AG04450 (cell line): ENCODE data around the gene OR51B5. TPM values are rescaled to one million over a fixed set of nuclear protein-coding genes. Genes with fewer than 3 reads are reported as not detected.

Experiments
- CTCF ChIA-PET: fragments of 300-600, 350-600 bp; formaldehyde crosslinking; extraction: SDS; loops from one replicate; lab custom pipeline; 2022; ENCODE audit warnings: antibody characterized with exemption, inconsistent platforms; lab: Charles Lee
- POLR2A ChIA-PET: fragments of 350-600 bp; formaldehyde crosslinking; extraction: SDS; loops from one replicate; lab custom pipeline; 2021; ENCODE audit warnings: antibody characterized with exemption, inconsistent platforms; lab: Yijun Ruan, JAX
- DNase-seq: peaks from one replicate; pipeline ENCODE4 v3.0.0-alpha.2; 2011; ENCODE audit warnings: low read depth, low spot score
- H3K27ac ChIP-seq: one replicate; pipeline ENCODE4 v1.5.1; 2012; ENCODE audit warnings: low read depth, low read length, control low read depth
- H3K27me3 ChIP-seq: one replicate; pipeline ENCODE4 v1.6.0; 2012; ENCODE audit warnings: low read length; ENCODE audit not compliant: control insufficient read depth, insufficient read depth
- H3K4me3 ChIP-seq: 2 replicates; pipeline ENCODE4 v1.5.1; 2011; ENCODE audit warnings: mild to moderate bottlenecking, low read depth, low read length, control low read depth
- H3K9me3 ChIP-seq: 2 replicates; pipeline ENCODE4 v1.5.1; 2012; ENCODE audit warnings: low read length; ENCODE audit not compliant: control insufficient read depth, insufficient read depth
- polyA plus RNA-seq: library from polyadenylated mRNA; depleted of rRNA; stranded (reverse); fragments of >200 nt; gene quantifications from 2 replicates; pipeline ENCODE4 v1.2.3, GENCODE V29; 2011
- TF ChIP-seq, protein P1 (sequence below): IDR thresholded peaks from 2 replicates; pipeline ENCODE4 v1.5.1; 2011; ENCODE audit warnings: low read depth, low read length, control low read depth, inconsistent platforms

The OR51B5 gene
- polyA plus RNA-seq, 1 experiment, result 0.84 TPM

DNA sequence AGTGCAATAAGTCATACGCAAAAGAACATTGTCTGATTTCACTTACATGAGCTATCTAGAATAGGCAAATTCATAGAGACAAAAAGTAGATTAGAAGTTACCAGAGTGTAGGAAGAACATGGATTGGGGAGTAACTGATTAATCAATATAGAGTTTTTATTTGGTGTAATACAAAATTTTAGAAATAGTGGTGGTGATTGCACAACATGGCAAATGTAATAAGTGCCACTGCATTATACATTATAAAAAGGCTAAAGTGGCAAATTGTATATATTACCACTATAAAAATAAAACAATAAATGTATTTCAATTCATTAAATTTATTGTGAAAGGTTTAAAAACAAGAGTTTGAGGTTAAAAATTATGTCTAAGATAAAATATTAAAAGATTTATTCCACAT, 32.9 kb downstream of the OR51B5 start:
- ChIA-PET POLR2A (no interaction called here), CTCF (no interaction called here)
- Histone ChIP-seq H3K27ac (no peak overlapping the region), H3K4me3 (no peak overlapping the region), H3K9me3 (no peaks in the 10 kb centered on the region; the same call in 1 of the 2 replicates), H3K27me3 (no peaks in the 10 kb centered on the region)
- DNase-seq, result no peak
- TF ChIP-seq, protein P1, sequence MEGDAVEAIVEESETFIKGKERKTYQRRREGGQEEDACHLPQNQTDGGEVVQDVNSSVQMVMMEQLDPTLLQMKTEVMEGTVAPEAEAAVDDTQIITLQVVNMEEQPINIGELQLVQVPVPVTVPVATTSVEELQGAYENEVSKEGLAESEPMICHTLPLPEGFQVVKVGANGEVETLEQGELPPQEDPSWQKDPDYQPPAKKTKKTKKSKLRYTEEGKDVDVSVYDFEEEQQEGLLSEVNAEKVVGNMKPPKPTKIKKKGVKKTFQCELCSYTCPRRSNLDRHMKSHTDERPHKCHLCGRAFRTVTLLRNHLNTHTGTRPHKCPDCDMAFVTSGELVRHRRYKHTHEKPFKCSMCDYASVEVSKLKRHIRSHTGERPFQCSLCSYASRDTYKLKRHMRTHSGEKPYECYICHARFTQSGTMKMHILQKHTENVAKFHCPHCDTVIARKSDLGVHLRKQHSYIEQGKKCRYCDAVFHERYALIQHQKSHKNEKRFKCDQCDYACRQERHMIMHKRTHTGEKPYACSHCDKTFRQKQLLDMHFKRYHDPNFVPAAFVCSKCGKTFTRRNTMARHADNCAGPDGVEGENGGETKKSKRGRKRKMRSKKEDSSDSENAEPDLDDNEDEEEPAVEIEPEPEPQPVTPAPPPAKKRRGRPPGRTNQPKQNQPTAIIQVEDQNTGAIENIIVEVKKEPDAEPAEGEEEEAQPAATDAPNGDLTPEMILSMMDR, result no peak

DNA sequence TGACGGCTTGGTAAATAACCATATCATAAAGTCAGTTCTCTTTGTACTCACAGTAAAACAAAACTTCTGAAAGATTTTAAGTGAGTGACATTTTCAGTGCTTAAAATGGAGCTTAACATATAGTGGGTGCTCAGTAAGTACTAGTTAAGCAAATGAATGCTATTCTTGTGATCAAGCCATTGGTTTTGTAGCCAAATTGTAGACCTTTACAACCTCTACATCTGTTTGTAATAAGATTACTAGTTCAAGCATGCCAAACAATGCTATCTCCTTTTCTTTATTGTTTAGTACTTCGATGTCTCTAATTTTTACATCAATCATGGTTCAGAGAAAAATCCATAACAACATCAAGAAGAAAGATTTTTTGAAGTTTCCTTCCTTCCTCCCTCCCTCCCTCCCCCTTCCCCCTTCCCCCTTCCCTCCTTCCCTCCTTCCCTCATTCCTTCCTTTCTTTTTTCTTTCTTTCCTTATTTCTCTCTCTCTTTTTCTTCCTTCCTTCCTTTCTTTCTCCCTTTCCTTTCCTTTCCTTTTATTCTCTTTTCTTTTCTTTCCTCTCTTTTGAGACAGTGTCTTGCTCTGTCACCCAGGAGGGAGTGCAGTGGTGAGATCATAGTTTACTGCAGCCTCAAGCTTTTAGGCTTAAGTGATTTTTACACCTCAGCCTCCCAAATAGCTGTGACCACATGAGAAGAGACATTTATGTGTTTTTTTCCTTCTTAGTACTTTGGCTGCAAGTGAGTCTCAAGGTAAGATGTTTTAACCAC, 35.9 kb downstream of the OR51B5 start:
- no peak for DNase-seq
- Histone ChIP-seq H3K9me3 (no peaks in the 10 kb centered on the region; the same call in 1 of the 2 replicates), H3K4me3 (no peak overlapping the region), H3K27ac (no peak overlapping the region), H3K27me3 (no peaks in the 10 kb centered on the region)
- CTCF ChIA-PET, result interaction anchor here (0.8 to 1.6 kb wide), 2 partner anchors 10 to 184 kb away, joined by 3 to 5 read pairs; no protein-coding TSS in a partner anchor
- POLR2A ChIA-PET, result no interaction called here
- TF ChIP-seq, protein P1, result no peak

DNA sequence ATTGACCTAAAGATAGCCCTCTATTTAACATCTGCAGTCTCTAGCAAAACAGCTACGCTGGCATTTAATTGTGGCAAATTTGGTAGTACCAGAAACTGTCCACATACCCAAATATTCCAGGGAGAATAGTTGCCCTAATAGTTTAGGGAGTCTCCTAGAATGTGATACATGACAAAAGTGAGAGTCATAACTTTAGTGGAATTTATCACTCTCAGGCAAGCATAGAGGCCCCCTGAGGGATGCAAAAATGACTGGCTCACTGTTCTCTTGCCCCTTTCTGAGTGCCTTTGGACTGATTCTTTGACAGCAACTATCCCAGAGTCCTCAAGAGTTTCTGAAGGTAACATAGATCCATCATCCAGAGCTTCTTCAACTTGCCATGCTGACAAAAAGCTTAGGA, 39.3 kb downstream of the OR51B5 start:
- ChIA-PET POLR2A (no interaction called here), CTCF (interaction anchor here (1.4 kb wide), 1 partner anchor 13 kb away, joined by 3 read pairs; no protein-coding TSS in a partner anchor)
- no peak for DNase-seq
- no peak overlapping the region for H3K27ac ChIP-seq
- TF ChIP-seq, protein P1, result no peak
- no peak overlapping the region for H3K4me3 ChIP-seq
- H3K27me3 ChIP-seq, result no peaks in the 10 kb centered on the region
- H3K9me3 ChIP-seq, result no peaks in the 10 kb centered on the region

DNA sequence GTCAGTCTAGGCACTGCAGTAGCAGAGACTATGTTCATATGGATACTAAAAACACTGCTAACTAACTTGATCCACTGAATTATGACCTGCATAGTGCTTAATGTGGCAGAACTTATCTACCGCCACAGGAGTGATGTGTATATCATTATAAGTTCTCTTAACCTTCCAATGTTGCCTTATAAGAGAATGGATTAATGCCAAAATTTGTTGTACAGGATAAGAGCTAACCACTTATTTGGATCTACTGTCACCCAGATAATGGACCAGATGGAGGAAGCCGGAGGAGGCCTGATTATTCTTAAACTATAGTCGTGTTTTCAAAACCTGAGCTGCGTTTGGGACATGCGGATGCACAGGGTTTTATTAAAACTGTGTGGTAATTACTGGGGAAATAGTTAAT, 39.7 kb downstream of the OR51B5 start:
- TF ChIP-seq, protein P1, result no peak
- Histone ChIP-seq H3K27me3 (no peaks in the 10 kb centered on the region), H3K27ac (no peak overlapping the region), H3K9me3 (no peaks in the 10 kb centered on the region), H3K4me3 (no peak overlapping the region)
- POLR2A ChIA-PET, result no interaction called here
- CTCF ChIA-PET, result interaction anchor here (1.4 kb wide), 1 partner anchor 13 kb away, joined by 3 read pairs; no protein-coding TSS in a partner anchor
- no peak for DNase-seq

DNA sequence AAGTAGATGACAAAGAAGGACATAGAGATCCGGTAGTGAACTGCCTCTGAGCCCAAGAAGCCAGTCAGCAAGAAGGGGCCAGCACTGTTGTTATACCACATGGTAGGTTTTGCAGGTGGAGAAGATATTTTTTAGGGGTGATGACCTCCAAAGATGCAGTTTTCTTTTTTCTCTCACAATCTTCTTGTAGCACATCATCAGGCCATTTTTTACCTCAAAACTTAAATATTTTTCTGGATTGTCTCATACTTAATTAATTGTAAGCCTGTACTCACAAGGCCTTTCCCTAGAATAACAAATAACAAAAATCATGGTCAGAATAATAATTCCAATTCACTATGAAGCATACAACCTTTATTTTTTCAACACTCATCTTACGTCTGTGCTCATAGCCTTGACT, 41.5 kb downstream of the OR51B5 start, which contains the start of gene OR51B4:
Gene OR51B4, minus strand, starts transcription at position 101 of the 400 bp plus-strand sequence. Its CDS starts 0 bp downstream, at position 101.
- POLR2A ChIA-PET, result no interaction called here
- CTCF ChIA-PET, result no interaction called here

More for the DNA sequence above, 41.5 kb downstream of the OR51B5 start, which contains the start of gene OR51B4:
- Histone ChIP-seq H3K9me3 (no peaks in the 10 kb centered on the region), H3K27me3 (no peaks in the 10 kb centered on the region), H3K4me3 (no peak within 1 kb of the TSS), H3K27ac (no peak within 1 kb of the TSS)
- TF ChIP-seq, protein P1, result no peak
- no peak for DNase-seq
